HG03575 (cell line): ENCODE measurements around the gene ARFIP1.
"Not testable (repeated sequence)": the region's sequence is repeated elsewhere in the genome, so short reads cannot be mapped to it uniquely, and the experiment has no call there.

Experiments
- ATAC-seq: cut with Tn5 transposase; IDR thresholded peaks from one replicate; pipeline ENCODE4 v1.9.1; 2021; ENCODE audit not compliant: unreplicated experiment, insufficient number of reproducible peaks, low FRiP score; ENCODE audit errors: extremely low read depth

Gene ARFIP1

GRCh38 chr4:152880263-152880662, 100.5 kb downstream of the ARFIP1 start:
- ATAC-seq, result no peak

- ATAC-seq, result no peak
Observed at GRCh38 chr4:152881974-152882373, 102.2 kb downstream of the ARFIP1 start.

GRCh38 chr4:152885185-152885584, 105.4 kb downstream of the ARFIP1 start:
- no peak for ATAC-seq

GRCh38 chr4:152886201-152886600, 106.4 kb downstream of the ARFIP1 start:
- ATAC-seq, result no peak

- ATAC-seq, result no peak
Observed at GRCh38 chr4:152887981-152888380, 108.2 kb downstream of the ARFIP1 start.

- ATAC-seq, result no peak
Observed at GRCh38 chr4:152892974-152893373, 113.2 kb downstream of the ARFIP1 start.

GRCh38 chr4:152894673-152895072, 114.9 kb downstream of the ARFIP1 start:
- ATAC-seq, result no peak

GRCh38 chr4:152896811-152897210, 117.1 kb downstream of the ARFIP1 start:
- no peak for ATAC-seq

GRCh38 chr4:152898133-152898532, 118.4 kb downstream of the ARFIP1 start:
- ATAC-seq, result not testable (repeated sequence)

- no peak for ATAC-seq
Observed at GRCh38 chr4:152898606-152899005, 118.9 kb downstream of the ARFIP1 start.

- no peak for ATAC-seq
Observed at GRCh38 chr4:152900395-152900794, 120.6 kb downstream of the ARFIP1 start.

GRCh38 chr4:152901205-152901604, 121.5 kb downstream of the ARFIP1 start:
- ATAC-seq, result no peak

GRCh38 chr4:152903658-152904057, 123.9 kb downstream of the ARFIP1 start:
- ATAC-seq, result no peak

- ATAC-seq, result no peak
Observed at GRCh38 chr4:152909901-152910300, 130.1 kb downstream of the ARFIP1 start.

- ATAC-seq, result no peak
Observed at GRCh38 chr4:152910521-152910920, 130.8 kb downstream of the ARFIP1 start.

GRCh38 chr4:152917543-152918395, 138.0 kb downstream of the ARFIP1 start:
- no peak for ATAC-seq

GRCh38 chr4:152919826-152920225, 140.1 kb downstream of the ARFIP1 start:
- ATAC-seq, result no peak

- no peak for ATAC-seq
Observed at GRCh38 chr4:152920768-152921167, 141.0 kb downstream of the ARFIP1 start.

- no peak for ATAC-seq
Observed at GRCh38 chr4:152921284-152921683, 141.5 kb downstream of the ARFIP1 start.

GRCh38 chr4:152925851-152926250, 146.1 kb downstream of the ARFIP1 start:
- no peak for ATAC-seq

GRCh38 chr4:152926959-152927358, 147.2 kb downstream of the ARFIP1 start:
- no peak for ATAC-seq
